Measurements from ENCODE around the gene SND1. TPM values are rescaled to one million over a fixed set of nuclear protein-coding genes. Genes with fewer than 3 reads are reported as not detected.

Gene SND1
- total RNA-seq, 4 donors from 2014 or later: 84.2 to 98.8 (median 93.4) TPM

DNA sequence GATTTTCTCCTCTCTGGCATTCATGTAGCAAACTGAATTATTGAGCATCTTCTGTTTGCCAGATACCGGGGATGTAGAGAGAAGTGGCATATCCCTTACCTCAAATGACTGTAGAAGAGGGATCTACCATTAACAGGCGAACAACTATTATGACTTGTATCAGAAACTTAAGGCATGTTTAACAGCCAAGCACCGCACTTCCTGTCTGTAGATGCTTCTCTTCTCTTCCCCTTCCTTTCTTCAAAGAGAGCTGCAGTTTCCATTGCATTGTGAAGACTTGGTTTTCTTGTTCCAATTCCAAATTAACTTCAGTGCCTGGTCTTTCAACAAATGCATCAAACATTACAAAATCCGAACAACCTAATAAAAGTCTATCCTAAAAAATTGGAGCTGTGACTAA is 330.0 kb downstream of the SND1 start:
- intact Hi-C loops (cut with DNase I): no loop called here
- TF ChIP-seq, protein P1, sequence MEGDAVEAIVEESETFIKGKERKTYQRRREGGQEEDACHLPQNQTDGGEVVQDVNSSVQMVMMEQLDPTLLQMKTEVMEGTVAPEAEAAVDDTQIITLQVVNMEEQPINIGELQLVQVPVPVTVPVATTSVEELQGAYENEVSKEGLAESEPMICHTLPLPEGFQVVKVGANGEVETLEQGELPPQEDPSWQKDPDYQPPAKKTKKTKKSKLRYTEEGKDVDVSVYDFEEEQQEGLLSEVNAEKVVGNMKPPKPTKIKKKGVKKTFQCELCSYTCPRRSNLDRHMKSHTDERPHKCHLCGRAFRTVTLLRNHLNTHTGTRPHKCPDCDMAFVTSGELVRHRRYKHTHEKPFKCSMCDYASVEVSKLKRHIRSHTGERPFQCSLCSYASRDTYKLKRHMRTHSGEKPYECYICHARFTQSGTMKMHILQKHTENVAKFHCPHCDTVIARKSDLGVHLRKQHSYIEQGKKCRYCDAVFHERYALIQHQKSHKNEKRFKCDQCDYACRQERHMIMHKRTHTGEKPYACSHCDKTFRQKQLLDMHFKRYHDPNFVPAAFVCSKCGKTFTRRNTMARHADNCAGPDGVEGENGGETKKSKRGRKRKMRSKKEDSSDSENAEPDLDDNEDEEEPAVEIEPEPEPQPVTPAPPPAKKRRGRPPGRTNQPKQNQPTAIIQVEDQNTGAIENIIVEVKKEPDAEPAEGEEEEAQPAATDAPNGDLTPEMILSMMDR (IDR thresholded peaks at IDR 0.05): no peak
- no peak for TF ChIP-seq POLR2A (IDR thresholded peaks at IDR 0.05)
- H3K9me3 ChIP-seq: peaks cover 0 to 16% (median 4%) of the 10 kb centered on the region in 3 donors
- WGBS, 2 donors: 93 to 100% methylated on average over 4 of the region's 4 CpGs
- H3K4me1 ChIP-seq: peaks cover 0 to 10% (median 0%) of the 10 kb centered on the region in 3 donors
- peaks cover 0 to 12% (median 2%) of the 10 kb centered on the region in 3 donors for H3K36me3 ChIP-seq
- H3K4me3 ChIP-seq: no peak overlapping the region
- H3K27me3 ChIP-seq: no peaks in the 10 kb centered on the region
- H3K27ac ChIP-seq: no peak overlapping the region
- no peak for DNase-seq

DNA sequence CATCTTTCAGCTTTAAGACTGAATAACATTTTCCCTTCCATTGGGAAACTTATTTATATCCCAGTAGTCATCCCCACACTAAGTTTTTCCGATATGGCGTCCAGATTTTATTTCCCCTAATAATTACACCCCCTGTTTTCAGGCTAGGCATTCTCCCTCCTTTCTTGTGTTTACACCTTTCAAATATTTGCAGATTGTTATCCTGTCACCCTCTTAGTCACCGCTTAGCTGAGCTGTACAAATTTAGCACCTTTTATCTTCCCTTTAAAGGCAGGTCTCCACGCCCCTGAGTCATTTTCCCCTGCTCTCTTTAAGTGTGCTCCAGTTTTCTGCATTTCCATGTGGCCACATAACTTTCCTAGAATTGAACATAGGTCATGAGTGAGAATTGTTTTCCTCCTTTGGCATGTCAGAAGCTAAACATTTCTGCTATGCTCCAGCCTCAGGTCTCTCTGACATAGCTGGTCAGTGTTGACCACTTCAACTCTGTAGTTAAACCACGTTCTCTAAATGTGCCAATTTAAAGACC is 331.9 kb downstream of the SND1 start:
- TF ChIP-seq, protein P1 (IDR thresholded peaks at IDR 0.05): no peak
- no peak for TF ChIP-seq POLR2A (IDR thresholded peaks at IDR 0.05)
- peaks cover 0 to 10% (median 0%) of the 10 kb centered on the region in 3 donors for H3K4me1 ChIP-seq
- peaks cover 0 to 4% (median 0%) of the 10 kb centered on the region in 3 donors for H3K36me3 ChIP-seq
- no peak overlapping the region for H3K4me3 ChIP-seq
- intact Hi-C loops (cut with DNase I): no loop called here
- no peak for DNase-seq
- no peak overlapping the region for H3K27ac ChIP-seq
- no peaks in the 10 kb centered on the region for H3K27me3 ChIP-seq
- peaks cover 0 to 7% (median 4%) of the 10 kb centered on the region in 3 donors for H3K9me3 ChIP-seq
- WGBS, 2 donors: 55 to 60% methylated on average over 5 of the region's 5 CpGs

DNA sequence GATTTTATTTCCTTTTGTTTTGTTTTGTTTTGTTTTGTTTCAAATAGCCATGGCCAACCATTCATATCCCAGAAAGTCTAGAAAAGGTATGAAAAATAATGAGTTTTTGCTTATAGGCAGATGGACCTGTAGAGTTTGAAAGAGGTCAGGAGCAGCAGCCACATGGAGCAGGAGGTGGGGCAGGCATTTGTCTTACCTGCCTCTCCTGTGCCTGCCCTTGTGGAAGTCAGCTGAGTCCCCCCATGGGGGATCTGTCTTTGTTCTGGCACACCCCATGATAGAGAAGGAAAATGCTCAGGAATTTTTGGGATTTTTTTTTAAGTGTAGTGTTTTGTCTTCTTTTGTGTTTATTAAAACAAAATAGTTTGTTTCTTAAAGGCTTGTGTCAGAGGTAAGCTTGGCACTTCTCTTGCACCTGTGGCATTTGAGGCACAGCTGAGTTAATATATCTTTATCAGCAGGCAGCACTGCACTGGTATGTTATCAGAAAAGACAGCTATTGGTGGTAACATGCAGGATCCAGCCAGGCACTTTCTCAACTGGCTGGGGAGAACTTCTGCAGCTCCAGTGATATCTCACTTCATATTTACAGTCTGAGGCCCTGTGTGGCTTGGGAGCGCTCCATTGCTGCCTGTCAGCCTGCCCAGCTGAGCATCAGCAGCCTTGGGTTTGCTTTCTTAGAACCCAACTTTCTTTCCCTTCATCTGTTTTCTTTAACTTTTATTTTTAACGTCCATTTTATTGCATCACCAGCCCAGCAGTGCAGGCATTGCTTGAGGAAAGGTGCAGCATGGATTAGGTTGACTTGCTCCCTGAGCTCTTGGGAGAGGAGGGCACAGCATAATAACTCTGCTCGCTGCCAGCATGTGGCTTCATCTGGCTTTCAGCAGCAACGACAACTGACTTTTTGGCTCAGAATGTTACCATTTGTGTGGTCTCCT is 334.9 kb downstream of the SND1 start:
- intact Hi-C loops (cut with DNase I): no loop called here
- no peaks in the 10 kb centered on the region for H3K27me3 ChIP-seq
- no peaks in the 10 kb centered on the region for H3K9me3 ChIP-seq
- no peak overlapping the region for H3K4me3 ChIP-seq
- peaks cover 0 to 10% (median 0%) of the 10 kb centered on the region in 3 donors for H3K4me1 ChIP-seq
- H3K36me3 ChIP-seq: peaks cover 0 to 15% (median 0%) of the 10 kb centered on the region in 3 donors
- DNase-seq: no peak
- TF ChIP-seq, protein P1 (IDR thresholded peaks at IDR 0.05): no peak
- TF ChIP-seq POLR2A (IDR thresholded peaks at IDR 0.05): no peak
- no peak overlapping the region for H3K27ac ChIP-seq
- 70 to 72% methylated on average over 4 of the region's 4 CpGs for WGBS, 2 donors

DNA sequence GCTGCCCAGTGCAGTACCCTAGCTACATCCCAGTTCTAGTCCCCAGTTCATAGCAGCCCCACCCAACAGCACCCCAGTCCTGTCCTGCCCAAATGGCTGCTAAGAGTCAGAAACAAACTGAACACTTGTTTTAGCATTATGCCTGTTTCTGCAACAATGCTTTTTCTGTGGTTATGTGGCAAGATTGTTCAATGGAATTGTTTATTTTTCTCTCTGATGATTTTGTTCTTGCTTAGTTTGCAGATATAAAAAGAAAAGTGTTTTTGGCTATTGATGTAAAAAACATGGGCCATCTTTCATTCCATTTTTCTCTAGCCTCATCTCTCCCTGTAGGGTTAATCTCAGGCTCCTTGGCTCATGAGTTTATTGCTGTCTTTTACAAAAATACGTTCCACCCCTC is 336.8 kb downstream of the SND1 start:
- H3K9me3 ChIP-seq: no peaks in the 10 kb centered on the region
- peaks cover 0 to 32% (median 0%) of the 10 kb centered on the region in 3 donors for H3K36me3 ChIP-seq
- no peak overlapping the region for H3K4me3 ChIP-seq
- TF ChIP-seq, protein P1 (IDR thresholded peaks at IDR 0.05): no peak
- no peak for TF ChIP-seq POLR2A (IDR thresholded peaks at IDR 0.05)
- WGBS, 2 donors: 69 to 87% methylated on average over 1 of the region's 1 CpG
- H3K27me3 ChIP-seq: no peaks in the 10 kb centered on the region
- H3K4me1 ChIP-seq: peaks cover 0 to 5% (median 0%) of the 10 kb centered on the region in 3 donors
- DNase-seq: no peak
- intact Hi-C loops (cut with DNase I): no loop called here
- H3K27ac ChIP-seq: no peak overlapping the region

DNA sequence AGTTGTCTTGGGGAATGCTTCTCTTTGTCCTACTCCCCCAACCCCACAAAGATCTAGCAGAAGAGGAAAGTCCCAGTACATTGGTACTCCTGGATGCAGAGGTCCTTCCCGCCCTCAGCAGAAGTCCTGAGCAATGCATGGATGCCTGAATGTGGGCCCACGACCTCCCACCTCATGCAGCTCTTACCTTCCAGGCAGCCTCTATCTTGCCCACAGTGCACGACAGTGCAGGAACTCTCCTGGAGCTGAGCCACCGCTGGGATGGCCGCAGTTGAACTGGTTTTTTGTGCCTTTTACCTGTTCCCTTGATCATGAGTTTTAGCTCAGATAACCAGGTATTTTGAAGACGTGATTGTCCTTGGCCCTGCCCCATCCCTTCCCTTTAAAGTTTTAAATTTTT is 341.3 kb downstream of the SND1 start:
- Histone ChIP-seq H3K36me3 (peaks cover 0 to 54% (median 0%) of the 10 kb centered on the region in 3 donors), H3K27me3 (no peaks in the 10 kb centered on the region), H3K9me3 (no peaks in the 10 kb centered on the region), H3K4me1 (peaks cover 0 to 15% (median 5%) of the 10 kb centered on the region in 3 donors), H3K4me3 (no peak overlapping the region), H3K27ac (no peak overlapping the region)
- no peak for DNase-seq
- intact Hi-C loops (cut with DNase I): no loop called here
- WGBS, 2 donors: 91 to 95% methylated on average over 6 of the region's 6 CpGs
- TF ChIP-seq POLR2A (IDR thresholded peaks at IDR 0.05): no peak
- TF ChIP-seq, protein P1 (IDR thresholded peaks at IDR 0.05): no peak

All from esophagus squamous epithelium (tissue), 5 donors.